ENCODE measurements around the gene USP3.

GRCh38 chr15:63473749-63473998 is 30.7 kb upstream of the USP3 start:
- TF ChIP-seq CTCF (optimal IDR thresholded peaks at IDR 0.05 in 1 of 3, IDR thresholded peaks at IDR 0.05 in 1 of 3, conservative IDR thresholded peaks at IDR 0.05 in 1 of 3; ENCODE audit: extremely low read depth in 1 of 3, insufficient read depth in 2 of 3, low read length in 3 of 3) (no peak), EZH2 (IDR thresholded peaks at IDR 0.05; ENCODE audit: low read length) (no peak)

Measured in keratinocyte (primary cell).